RWPE2 (cell line): ENCODE data around the gene ADGRL2.
A peak's percentile ranks its signal among the peaks of the same experiment; 100 is the strongest.

Experiments
- ATAC-seq: fragments of 200-7000 bp; cut with Tn5 transposase; 3 replicates; pipeline ENCODE4 v1.9.1; 2021; ENCODE audit warnings: low read depth
- DNase-seq: peaks from one replicate; pipeline ENCODE4 v3.0.0-alpha.2; 2020; ENCODE audit warnings: low spot score
- H3K27ac ChIP-seq: fragments of 450-650 bp; 2 replicates; pipeline ENCODE4 v1.5.1; 2017; ENCODE audit warnings: mild to moderate bottlenecking; ENCODE audit not compliant: poor library complexity, severe bottlenecking
- H3K27me3 ChIP-seq: fragments of 250-450 bp; sonication (Bioruptor Pico); 2 replicates; pipeline ENCODE4 v1.5.1; 2021; ENCODE audit warnings: mild to moderate bottlenecking, moderate library complexity; ENCODE audit not compliant: insufficient read depth, poor library complexity, severe bottlenecking
- H3K36me3 ChIP-seq: fragments of 250-450 bp; sonication (Bioruptor Pico); 2 replicates; pipeline ENCODE4 v1.5.1; 2020; ENCODE audit warnings: low read depth, mild to moderate bottlenecking, moderate library complexity
- H3K4me1 ChIP-seq: fragments of 250-450 bp; sonication (Bioruptor Pico); 2 replicates; pipeline ENCODE4 v1.5.1; 2021; ENCODE audit warnings: mild to moderate bottlenecking, moderate library complexity; ENCODE audit not compliant: insufficient read depth, poor library complexity, severe bottlenecking
- H3K4me3 ChIP-seq: fragments of 250-450 bp; sonication (Bioruptor Pico); 2 replicates; pipeline ENCODE4 v1.5.1; 2021; ENCODE audit warnings: mild to moderate bottlenecking, moderate library complexity; ENCODE audit not compliant: severe bottlenecking
- H3K9me3 ChIP-seq: fragments of 250-450 bp; sonication (Bioruptor Pico); 2 replicates; pipeline ENCODE4 v1.5.1; 2021; ENCODE audit warnings: mild to moderate bottlenecking, moderate library complexity; ENCODE audit not compliant: severe bottlenecking
- TF ChIP-seq, protein P1 (sequence below): fragments of 450-650 bp; IDR thresholded peaks from one replicate; pipeline ENCODE4 v1.5.1; 2017; ENCODE audit warnings: mild to moderate bottlenecking, moderate library complexity; ENCODE audit not compliant: poor library complexity, severe bottlenecking

The ADGRL2 gene

DNA sequence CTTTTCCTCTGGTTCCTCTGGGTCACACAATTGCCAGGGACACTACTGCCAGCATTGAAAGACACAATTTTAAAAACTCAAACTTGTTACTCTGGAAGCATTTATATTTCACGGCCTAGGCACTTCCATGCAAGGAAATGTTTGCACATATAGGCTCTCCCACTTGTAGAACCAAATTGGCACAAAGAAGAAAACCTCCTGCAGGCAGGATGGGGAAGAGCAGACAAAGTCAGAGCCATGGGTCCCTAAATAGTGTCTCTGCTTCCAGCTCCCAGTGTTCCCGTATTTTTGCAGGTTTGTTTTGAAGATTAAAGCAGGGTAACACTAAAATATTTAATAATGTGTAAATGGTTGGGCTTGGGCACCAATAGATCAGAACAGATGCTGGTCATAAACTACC, 19.0 kb upstream of the ADGRL2 start:
- Histone ChIP-seq H3K27me3 (no peaks in the 10 kb centered on the region), H3K36me3 (no peaks in the 10 kb centered on the region), H3K4me1 (no peaks in the 10 kb centered on the region), H3K9me3 (no peaks in the 10 kb centered on the region), H3K27ac (no peak overlapping the region), H3K4me3 (no peak overlapping the region)
- TF ChIP-seq, protein P1, sequence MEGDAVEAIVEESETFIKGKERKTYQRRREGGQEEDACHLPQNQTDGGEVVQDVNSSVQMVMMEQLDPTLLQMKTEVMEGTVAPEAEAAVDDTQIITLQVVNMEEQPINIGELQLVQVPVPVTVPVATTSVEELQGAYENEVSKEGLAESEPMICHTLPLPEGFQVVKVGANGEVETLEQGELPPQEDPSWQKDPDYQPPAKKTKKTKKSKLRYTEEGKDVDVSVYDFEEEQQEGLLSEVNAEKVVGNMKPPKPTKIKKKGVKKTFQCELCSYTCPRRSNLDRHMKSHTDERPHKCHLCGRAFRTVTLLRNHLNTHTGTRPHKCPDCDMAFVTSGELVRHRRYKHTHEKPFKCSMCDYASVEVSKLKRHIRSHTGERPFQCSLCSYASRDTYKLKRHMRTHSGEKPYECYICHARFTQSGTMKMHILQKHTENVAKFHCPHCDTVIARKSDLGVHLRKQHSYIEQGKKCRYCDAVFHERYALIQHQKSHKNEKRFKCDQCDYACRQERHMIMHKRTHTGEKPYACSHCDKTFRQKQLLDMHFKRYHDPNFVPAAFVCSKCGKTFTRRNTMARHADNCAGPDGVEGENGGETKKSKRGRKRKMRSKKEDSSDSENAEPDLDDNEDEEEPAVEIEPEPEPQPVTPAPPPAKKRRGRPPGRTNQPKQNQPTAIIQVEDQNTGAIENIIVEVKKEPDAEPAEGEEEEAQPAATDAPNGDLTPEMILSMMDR: no peak
- ATAC-seq (no peak), DNase-seq (no peak)

DNA sequence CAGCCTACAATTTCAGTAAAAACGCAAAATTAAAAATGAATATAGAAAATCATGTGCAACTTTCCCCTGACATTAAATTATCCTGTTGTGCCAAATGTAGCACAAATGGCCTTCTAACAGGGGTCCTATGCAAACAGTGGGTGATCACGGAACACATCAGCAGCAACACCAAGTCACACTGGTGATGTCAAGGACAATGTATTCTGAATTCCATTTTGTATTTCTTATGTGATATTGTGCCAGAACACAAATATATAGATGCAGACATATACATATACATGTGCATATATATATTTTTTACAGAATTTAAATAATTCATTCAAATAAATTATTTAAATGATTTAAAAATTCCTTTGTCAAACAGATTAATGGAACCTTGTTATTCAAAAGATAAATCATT, 8.6 kb upstream of the ADGRL2 start:
- no peaks in the 10 kb centered on the region for H3K4me1 ChIP-seq
- peaks cover 6% of the 10 kb centered on the region for H3K27me3 ChIP-seq
- H3K4me3 ChIP-seq: no peak overlapping the region
- no peaks in the 10 kb centered on the region for H3K9me3 ChIP-seq
- ATAC-seq (no peak), DNase-seq (no peak)
- H3K36me3 ChIP-seq: no peaks in the 10 kb centered on the region
- TF ChIP-seq, protein P1: no peak
- no peak overlapping the region for H3K27ac ChIP-seq

- peaks cover 56% of the 10 kb centered on the region for H3K27me3 ChIP-seq
- H3K27ac ChIP-seq: no peak overlapping the region
- no peaks in the 10 kb centered on the region for H3K36me3 ChIP-seq
- H3K4me1 ChIP-seq: no peaks in the 10 kb centered on the region
- ATAC-seq (no peak), DNase-seq (no peak)
- TF ChIP-seq, protein P1: no peak
- H3K4me3 ChIP-seq: no peak overlapping the region
- no peaks in the 10 kb centered on the region for H3K9me3 ChIP-seq
Measured at GRCh38 chr1:81797701-81798100, 3.0 kb upstream of the ADGRL2 start.

- TF ChIP-seq, protein P1: no peak
- DNase-seq (no peak), ATAC-seq (no peak)
- Histone ChIP-seq H3K36me3 (no peaks in the 10 kb centered on the region), H3K27ac (peak overlapping the region; percentile 45), H3K9me3 (no peaks in the 10 kb centered on the region), H3K27me3 (peaks cover 80% of the 10 kb centered on the region), H3K4me1 (no peaks in the 10 kb centered on the region), H3K4me3 (peak overlapping the region; percentile 44)
Measured at GRCh38 chr1:81799939-81800694, 617 bp upstream of the ADGRL2 start.
